ENCODE data around the gene CDC25A.

DNA sequence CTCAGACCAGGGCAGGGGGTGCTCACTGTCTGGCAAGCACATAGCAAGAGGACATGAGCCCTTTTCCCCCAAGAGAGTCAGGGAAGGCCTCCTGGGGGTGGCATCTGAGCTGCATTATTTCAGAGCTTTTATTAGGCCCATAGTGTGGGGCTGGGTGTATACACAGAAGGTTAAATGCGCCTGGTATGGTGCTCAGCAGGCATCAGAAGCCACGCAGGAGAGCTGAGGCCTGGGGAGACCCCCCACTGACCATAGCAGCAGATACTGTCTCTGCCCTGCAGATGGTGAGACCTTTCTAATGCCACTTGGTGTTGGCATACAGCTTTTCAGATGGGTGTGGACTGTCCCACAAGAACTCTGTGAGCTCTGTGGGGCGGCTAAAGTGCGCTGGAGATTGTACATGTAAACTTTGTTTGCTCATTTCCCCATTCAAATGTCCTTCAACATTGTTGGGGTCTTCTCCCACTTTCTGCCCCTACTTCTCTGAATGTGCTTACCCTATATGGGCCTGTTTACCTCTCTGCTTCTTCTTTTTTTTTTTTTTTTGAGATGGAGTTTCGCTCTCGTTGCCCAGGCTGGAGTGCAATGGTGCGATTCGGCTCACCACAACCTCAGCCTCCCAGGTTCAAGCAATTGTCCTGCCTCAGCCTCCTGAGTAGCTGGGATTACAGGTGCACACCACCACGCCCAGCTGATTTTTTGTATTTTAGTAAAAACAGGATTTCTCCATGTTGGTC lies 62.2 kb downstream of the CDC25A start:
- TF ChIP-seq CTCF (IDR thresholded peaks at IDR 0.05): no peak
- TF ChIP-seq USF2 (IDR thresholded peaks at IDR 0.05): no peak
